ENCODE measurements around the gene FAM25C. TPM values are rescaled to one million over a fixed set of nuclear protein-coding genes. Genes with fewer than 3 reads are reported as not detected.

FAM25C gene
- not detected for total RNA-seq

DNA sequence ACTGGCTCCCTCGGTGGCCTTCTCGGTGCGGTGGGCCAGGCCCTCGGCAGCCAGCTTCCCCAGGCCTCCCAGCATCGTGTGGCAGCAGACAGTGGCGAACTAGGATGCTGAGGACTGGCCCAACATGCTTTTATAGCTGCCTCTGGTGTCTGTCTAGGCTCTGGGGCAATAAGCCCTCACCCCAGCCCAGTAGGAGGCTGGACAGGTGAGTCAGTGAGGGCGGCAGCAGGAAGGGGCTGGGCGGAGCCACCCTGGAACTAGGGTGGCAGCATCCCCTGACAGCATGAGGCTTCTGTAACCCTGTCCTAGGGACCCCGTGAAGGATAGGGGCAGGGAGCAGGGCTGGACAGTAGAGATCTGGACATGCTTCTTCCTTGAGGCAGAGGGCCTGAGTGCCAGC, at the start of gene FAM25C:
Gene FAM25C, minus strand, starts transcription at position 101 of the 400 bp plus-strand sequence. Its CDS starts 26 bp downstream, at position 75.

Other genes with a start within 250 kb of the FAM25C start
- gene SYT15B, start 236.2 kb downstream of the FAM25C start, total RNA-seq: under 1 TPM; 0.19 to 0.25 TPM
- not detected for gene NPY4R2, start 81.1 kb downstream of the FAM25C start, total RNA-seq